ENCODE results near the gene PDE6A. TPM values are rescaled to one million over a fixed set of nuclear protein-coding genes. Genes with fewer than 3 reads are reported as not detected.

Gene PDE6A
- total RNA-seq, 6 experiments from 2014 or later: not detected

- DNase-seq: peak; percentile 66
- Mint-ChIP-seq H3K9me3 (no peaks in the 10 kb centered on the region), H3K36me3 (ENCODE audit: low read depth) (no peaks in the 10 kb centered on the region), H3K27me3 (ENCODE audit: insufficient read depth) (peaks cover 14% of the 10 kb centered on the region), H3K27ac (no peak overlapping the region), H3K4me1 (ENCODE audit: low read depth) (peaks cover 12% of the 10 kb centered on the region), H3K4me3 (no peak overlapping the region)
- TF ChIP-seq CTCF (IDR thresholded peaks at IDR 0.05): peak; percentile 88
These were observed 106.8 kb downstream of the PDE6A start for GRCh38 chr5:149837680-149838269.

GRCh38 chr5:149836451-149837139, 108.0 kb downstream of the PDE6A start:
- Mint-ChIP-seq H3K4me3 (no peak overlapping the region), H3K27me3 (ENCODE audit: insufficient read depth) (peaks cover 14% of the 10 kb centered on the region), H3K4me1 (ENCODE audit: low read depth) (peaks cover 12% of the 10 kb centered on the region), H3K27ac (no peak overlapping the region), H3K36me3 (ENCODE audit: low read depth) (no peaks in the 10 kb centered on the region), H3K9me3 (no peaks in the 10 kb centered on the region)
- no peak for TF ChIP-seq CTCF (IDR thresholded peaks at IDR 0.05)
- DNase-seq: no peak

- Mint-ChIP-seq H3K4me3 (no peak overlapping the region), H3K27me3 (ENCODE audit: insufficient read depth) (peaks cover 21% of the 10 kb centered on the region), H3K9me3 (no peaks in the 10 kb centered on the region), H3K4me1 (ENCODE audit: low read depth) (peaks cover 6% of the 10 kb centered on the region), H3K27ac (no peak overlapping the region), H3K36me3 (ENCODE audit: low read depth) (no peaks in the 10 kb centered on the region)
- DNase-seq: peak; percentile 78
- peak; percentile 88 for TF ChIP-seq CTCF (IDR thresholded peaks at IDR 0.05)
These were observed 110.2 kb downstream of the PDE6A start for GRCh38 chr5:149834246-149834855.

GRCh38 chr5:149833116-149833827, 111.3 kb downstream of the PDE6A start:
- Mint-ChIP-seq H3K36me3 (ENCODE audit: low read depth) (no peaks in the 10 kb centered on the region), H3K4me1 (ENCODE audit: low read depth) (peaks cover 8% of the 10 kb centered on the region), H3K27ac (no peak overlapping the region), H3K27me3 (ENCODE audit: insufficient read depth) (peaks cover 21% of the 10 kb centered on the region), H3K4me3 (no peak overlapping the region), H3K9me3 (no peaks in the 10 kb centered on the region)
- no peak for TF ChIP-seq CTCF (IDR thresholded peaks at IDR 0.05)
- no peak for DNase-seq

GRCh38 chr5:149832636-149833035, 112.0 kb downstream of the PDE6A start:
- no peaks in the 10 kb centered on the region for H3K36me3 Mint-ChIP-seq (ENCODE audit: low read depth)
- TF ChIP-seq CTCF (IDR thresholded peaks at IDR 0.05): no peak
- H3K27ac Mint-ChIP-seq: no peak overlapping the region
- no peak for DNase-seq
- no peak overlapping the region for H3K4me3 Mint-ChIP-seq
- no peaks in the 10 kb centered on the region for H3K9me3 Mint-ChIP-seq
- H3K4me1 Mint-ChIP-seq (ENCODE audit: low read depth): peaks cover 8% of the 10 kb centered on the region
- H3K27me3 Mint-ChIP-seq (ENCODE audit: insufficient read depth): peaks cover 24% of the 10 kb centered on the region

Data from HFFc6 (cell line).